ENCODE data around the gene PRSS37.
"Not testable (repeated sequence)": the region's sequence is repeated elsewhere in the genome, so short reads cannot be mapped to it uniquely, and the experiment has no call there.

Gene PRSS37

DNA sequence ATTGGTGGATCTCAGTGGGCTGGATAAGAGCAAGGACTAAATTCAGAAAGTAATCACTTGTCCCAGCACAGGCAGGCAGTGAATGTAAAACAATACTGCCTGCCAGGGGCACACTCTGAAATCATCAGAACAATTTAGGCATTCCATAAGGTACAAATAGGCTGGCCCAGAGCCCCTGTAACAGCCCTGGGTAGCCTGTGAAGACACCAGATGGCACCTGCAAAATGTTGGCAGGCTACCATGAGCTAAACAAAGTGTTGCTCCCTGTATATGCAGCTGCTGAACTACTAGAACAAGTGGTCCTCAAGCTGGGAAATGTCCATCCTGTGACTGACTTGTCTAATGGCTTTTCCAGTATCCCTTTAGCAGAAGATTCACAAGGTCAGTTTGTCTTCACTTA is 3.0 kb upstream of the PRSS37 start:
- no peak overlapping the region for H3K4me3 ChIP-seq (ENCODE audit: control insufficient read depth, low read depth, low read length)
- TF ChIP-seq, protein P1, sequence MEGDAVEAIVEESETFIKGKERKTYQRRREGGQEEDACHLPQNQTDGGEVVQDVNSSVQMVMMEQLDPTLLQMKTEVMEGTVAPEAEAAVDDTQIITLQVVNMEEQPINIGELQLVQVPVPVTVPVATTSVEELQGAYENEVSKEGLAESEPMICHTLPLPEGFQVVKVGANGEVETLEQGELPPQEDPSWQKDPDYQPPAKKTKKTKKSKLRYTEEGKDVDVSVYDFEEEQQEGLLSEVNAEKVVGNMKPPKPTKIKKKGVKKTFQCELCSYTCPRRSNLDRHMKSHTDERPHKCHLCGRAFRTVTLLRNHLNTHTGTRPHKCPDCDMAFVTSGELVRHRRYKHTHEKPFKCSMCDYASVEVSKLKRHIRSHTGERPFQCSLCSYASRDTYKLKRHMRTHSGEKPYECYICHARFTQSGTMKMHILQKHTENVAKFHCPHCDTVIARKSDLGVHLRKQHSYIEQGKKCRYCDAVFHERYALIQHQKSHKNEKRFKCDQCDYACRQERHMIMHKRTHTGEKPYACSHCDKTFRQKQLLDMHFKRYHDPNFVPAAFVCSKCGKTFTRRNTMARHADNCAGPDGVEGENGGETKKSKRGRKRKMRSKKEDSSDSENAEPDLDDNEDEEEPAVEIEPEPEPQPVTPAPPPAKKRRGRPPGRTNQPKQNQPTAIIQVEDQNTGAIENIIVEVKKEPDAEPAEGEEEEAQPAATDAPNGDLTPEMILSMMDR (conservative IDR thresholded peaks at IDR 0.05; ENCODE audit: control insufficient read depth, insufficient read depth, low read depth, low read length): no peak
- no peak for DNase-seq (ENCODE audit: low read depth)

DNA sequence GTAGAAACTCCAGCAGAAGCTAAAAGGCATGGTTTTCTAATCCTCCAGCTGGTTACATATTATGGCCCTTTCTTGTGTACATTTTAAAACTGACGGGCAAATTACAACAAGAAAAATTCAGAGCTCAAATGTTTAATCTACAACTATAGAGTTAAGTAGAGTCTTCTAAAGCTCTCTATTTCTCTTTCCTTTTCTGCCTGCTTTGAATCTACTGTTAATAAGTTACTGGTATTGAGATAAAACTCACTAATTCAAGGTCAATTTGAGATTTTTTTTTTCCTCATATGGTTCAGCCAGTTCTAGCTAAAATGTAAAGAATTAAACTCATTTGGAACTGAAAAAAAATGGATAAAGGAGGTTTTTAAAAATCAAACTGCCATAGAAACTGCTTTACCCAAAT is 1.6 kb upstream of the PRSS37 start:
- TF ChIP-seq, protein P1 (conservative IDR thresholded peaks at IDR 0.05; ENCODE audit: control insufficient read depth, insufficient read depth, low read depth, low read length): no peak
- no peak overlapping the region for H3K4me3 ChIP-seq (ENCODE audit: control insufficient read depth, low read depth, low read length)
- DNase-seq (ENCODE audit: low read depth): no peak

DNA sequence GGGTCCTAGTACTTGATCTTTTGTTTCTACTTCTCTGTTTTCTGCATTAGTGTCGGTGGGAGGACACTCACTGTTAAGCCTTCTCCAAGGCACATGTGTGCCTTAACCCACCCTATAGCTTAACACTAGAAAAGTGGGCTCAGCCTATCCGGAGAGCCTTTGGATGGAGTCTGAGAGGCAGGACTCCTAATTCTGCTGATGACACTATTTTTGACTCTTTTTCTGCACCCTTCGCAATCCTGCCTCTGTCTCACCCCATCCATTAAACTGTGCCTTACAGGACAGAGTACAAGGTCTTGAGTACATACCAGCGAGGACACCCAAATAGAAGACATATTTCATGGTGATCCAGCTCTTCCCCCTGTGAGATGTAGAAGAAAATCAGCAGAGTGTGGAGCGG is 577 bp downstream of the PRSS37 start:
- H3K4me3 ChIP-seq (ENCODE audit: control insufficient read depth, low read depth, low read length): no peak overlapping the region
- no peak for DNase-seq (ENCODE audit: low read depth)
- TF ChIP-seq, protein P1 (conservative IDR thresholded peaks at IDR 0.05; ENCODE audit: control insufficient read depth, insufficient read depth, low read depth, low read length): no peak

DNA sequence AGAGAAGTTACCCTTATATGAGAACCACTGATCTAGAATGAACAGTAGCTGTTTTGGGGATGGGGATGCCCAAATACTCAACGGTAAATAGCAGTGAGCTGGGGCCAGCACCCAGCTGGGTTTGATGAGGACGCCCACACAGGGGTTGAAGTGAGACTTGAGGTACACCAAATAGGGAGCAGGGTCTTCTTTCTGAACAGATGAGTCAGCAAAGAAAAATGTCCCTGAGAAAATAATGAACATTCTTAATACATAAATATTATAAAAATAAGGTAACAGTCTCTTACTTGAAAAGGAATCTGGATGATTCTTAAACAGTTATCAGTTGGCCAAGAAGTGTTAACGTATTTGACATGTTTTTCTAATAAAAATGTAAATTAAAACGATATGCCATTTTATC is 2.0 kb downstream of the PRSS37 start:
- TF ChIP-seq, protein P1 (conservative IDR thresholded peaks at IDR 0.05; ENCODE audit: control insufficient read depth, insufficient read depth, low read depth, low read length): no peak
- no peak for DNase-seq (ENCODE audit: low read depth)
- H3K4me3 ChIP-seq (ENCODE audit: control insufficient read depth, low read depth, low read length): no peak overlapping the region

DNA sequence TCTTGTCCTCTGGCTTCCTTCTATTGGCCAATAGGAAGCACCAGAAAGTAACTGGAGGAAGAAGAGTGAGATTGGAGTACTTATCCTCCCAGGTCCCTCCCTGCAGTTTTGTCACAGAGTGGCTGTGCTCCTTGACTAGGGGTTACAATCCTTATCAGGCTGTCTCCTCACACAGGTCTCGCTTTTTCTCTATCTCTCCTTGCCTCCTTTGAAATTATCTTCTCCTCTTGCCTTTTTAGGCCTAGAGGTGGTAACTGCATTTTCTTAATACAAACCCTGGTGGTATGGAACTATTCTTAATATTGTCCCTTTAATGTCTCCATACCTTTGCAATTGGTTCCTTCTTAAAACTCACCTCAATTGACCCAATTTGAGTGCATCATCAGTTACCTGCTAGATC is 2.7 kb downstream of the PRSS37 start:
- TF ChIP-seq, protein P1 (conservative IDR thresholded peaks at IDR 0.05; ENCODE audit: control insufficient read depth, insufficient read depth, low read depth, low read length): no peak
- H3K4me3 ChIP-seq (ENCODE audit: control insufficient read depth, low read depth, low read length): no peak overlapping the region
- DNase-seq (ENCODE audit: low read depth): no peak

DNA sequence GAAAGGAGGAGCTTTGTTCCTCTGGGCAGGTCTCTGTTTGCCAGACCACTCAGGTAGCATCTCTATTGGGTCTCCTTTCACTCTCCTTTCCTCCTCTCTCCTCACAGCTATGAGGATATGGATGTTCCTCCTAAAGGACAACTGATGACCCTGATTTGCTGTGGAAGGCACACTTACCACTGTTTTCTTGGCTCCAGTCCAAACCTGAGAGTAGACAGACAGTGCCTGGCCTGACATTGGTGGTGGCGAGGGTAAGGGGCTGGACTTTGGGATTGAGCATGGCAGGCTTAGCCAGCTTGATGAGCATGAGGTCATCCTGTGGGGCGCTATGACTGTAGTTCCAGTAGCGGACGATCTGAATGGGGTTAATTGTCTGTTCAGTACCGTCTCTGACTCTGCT is 3.6 kb downstream of the PRSS37 start:
- TF ChIP-seq, protein P1 (conservative IDR thresholded peaks at IDR 0.05; ENCODE audit: control insufficient read depth, insufficient read depth, low read depth, low read length): no peak
- DNase-seq (ENCODE audit: low read depth): no peak
- no peak overlapping the region for H3K4me3 ChIP-seq (ENCODE audit: control insufficient read depth, low read depth, low read length)

DNA sequence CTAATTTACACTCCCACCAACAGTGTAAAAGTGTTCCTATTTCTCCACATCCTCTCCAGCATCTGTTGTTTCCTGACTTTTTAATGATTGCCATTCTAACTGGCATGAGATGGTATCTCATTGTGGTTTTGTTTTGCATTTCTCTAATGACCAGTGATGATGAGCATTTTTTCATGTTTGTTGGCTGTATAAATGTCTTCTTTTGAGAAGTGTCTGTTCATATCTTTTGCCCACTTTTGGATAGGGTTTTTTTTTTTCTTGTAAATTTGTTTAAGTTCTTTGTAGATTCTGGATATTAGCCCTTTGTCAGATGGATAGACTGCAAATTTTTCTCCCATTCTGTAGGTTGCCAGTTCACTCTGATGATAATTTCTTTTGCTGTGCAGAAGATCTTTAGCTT is 18.9 kb downstream of the PRSS37 start:
- DNase-seq (ENCODE audit: low read depth); H3K4me3 ChIP-seq (ENCODE audit: control insufficient read depth, low read depth, low read length): not testable (repeated sequence)
